HG02840 (cell line): ENCODE measurements around the gene RIIAD1.
"Not testable (repeated sequence)": the region's sequence is repeated elsewhere in the genome, so short reads cannot be mapped to it uniquely, and the experiment has no call there.

Source experiments
- ATAC-seq: cut with Tn5 transposase; IDR thresholded peaks from one replicate; pipeline ENCODE4 v1.9.1; 2021; ENCODE audit warnings: mild to moderate bottlenecking, moderate library complexity, moderate number of reproducible peaks; ENCODE audit not compliant: unreplicated experiment, low FRiP score

The RIIAD1 gene

GRCh38 chr1:151720974-151721787 lies at the start of gene RIIAD1:
Gene RIIAD1, plus strand, starts transcription at chr1:151721522. Its CDS starts 15 bp downstream, at chr1:151721537.
- ATAC-seq: no peak

- ATAC-seq: no peak
Measured at GRCh38 chr1:151673407-151673806, 47.9 kb upstream of the RIIAD1 start.

GRCh38 chr1:151680391-151680790 lies 40.9 kb upstream of the RIIAD1 start:
- ATAC-seq: no peak

GRCh38 chr1:151680826-151681225 lies 40.5 kb upstream of the RIIAD1 start:
- no peak for ATAC-seq

- ATAC-seq: no peak
Measured at GRCh38 chr1:151681923-151682322, 39.4 kb upstream of the RIIAD1 start.

- ATAC-seq: not testable (repeated sequence)
Measured at GRCh38 chr1:151682901-151683300, 38.4 kb upstream of the RIIAD1 start.

- no peak for ATAC-seq
Measured at GRCh38 chr1:151684128-151684527, 37.2 kb upstream of the RIIAD1 start.

GRCh38 chr1:151686561-151686960 lies 34.8 kb upstream of the RIIAD1 start:
- ATAC-seq: no peak

- no peak for ATAC-seq
Measured at GRCh38 chr1:151689494-151689893, 31.8 kb upstream of the RIIAD1 start.

GRCh38 chr1:151692226-151692625 lies 29.1 kb upstream of the RIIAD1 start:
- no peak for ATAC-seq

GRCh38 chr1:151693057-151693651 lies 28.2 kb upstream of the RIIAD1 start:
- no peak for ATAC-seq

GRCh38 chr1:151701515-151701914 lies 19.8 kb upstream of the RIIAD1 start:
- ATAC-seq: no peak

GRCh38 chr1:151702936-151703335 lies 18.4 kb upstream of the RIIAD1 start:
- ATAC-seq: no peak

GRCh38 chr1:151703813-151704212 lies 17.5 kb upstream of the RIIAD1 start:
- no peak for ATAC-seq

- no peak for ATAC-seq
Measured at GRCh38 chr1:151704246-151704645, 17.1 kb upstream of the RIIAD1 start.

GRCh38 chr1:151705146-151705545 lies 16.2 kb upstream of the RIIAD1 start:
- no peak for ATAC-seq

GRCh38 chr1:151705753-151706463 lies 15.4 kb upstream of the RIIAD1 start:
- ATAC-seq: no peak

GRCh38 chr1:151706464-151707415 lies 14.6 kb upstream of the RIIAD1 start:
- no peak for ATAC-seq

GRCh38 chr1:151707541-151708065 lies 13.7 kb upstream of the RIIAD1 start:
- ATAC-seq: no peak

- no peak for ATAC-seq
Measured at GRCh38 chr1:151708891-151709290, 12.4 kb upstream of the RIIAD1 start.
